ENCODE results near the gene NR2C1. TPM values are rescaled to one million over a fixed set of nuclear protein-coding genes. Genes with fewer than 3 reads are reported as not detected.

NR2C1 gene
- total and polyA plus RNA-seq, 9 of the 15 experiments (the other 6 are each of a cell fraction or from before 2014, with no cell fraction given): 8.5 to 42.4 (median 35.6) TPM

GRCh38 chr12:94988471-94988870 is 84.9 kb downstream of the NR2C1 start:
- H4K20me1 ChIP-seq (replicated peaks; ENCODE audit: control insufficient read depth, insufficient read depth, low read length): no peaks in the 10 kb centered on the region
- H3K27ac ChIP-seq (ENCODE audit: extremely low read depth, low read depth, low read length): no peak overlapping the region
- H2AFZ ChIP-seq (ENCODE audit: low read depth, low read length): no peak overlapping the region
- BruUV-seq (replicated peaks): no TSS peak
- H3K79me2 ChIP-seq (ENCODE audit: control insufficient read depth, insufficient read depth, low read length): peaks cover 3% of the 10 kb centered on the region; the same call in 1 of the 3 replicates
- no peak overlapping the region for H3K4me3 ChIP-seq
- intact Hi-C loops (cut with micrococcal nuclease): no loop called here
- no peak for FAIRE-seq
- H3K9me3 ChIP-seq (replicated peaks; ENCODE audit: control insufficient read depth, insufficient read depth, low read depth, low read length): no peaks in the 10 kb centered on the region
- 53% methylated on average over 6 of the region's 6 CpGs for WGBS (ENCODE audit: insufficient coverage, low coverage, missing lambda C conversion rate)
- DNase-seq (ENCODE audit: extremely low read depth in 1 of 4, low spot score in 3 of 4): no peak
- H3K4me2 ChIP-seq (ENCODE audit: insufficient read depth, low read length): no peak overlapping the region
- H3K36me3 ChIP-seq (ENCODE audit: control insufficient read depth, insufficient read depth, low read length): peaks cover 38% of the 10 kb centered on the region; the same call in 2 of the 3 replicates
- H3K4me1 ChIP-seq (replicated peaks in 1 of 2; ENCODE audit: control insufficient read depth in 2 of 2, insufficient read depth in 2 of 2, low read length in 2 of 2): no peaks in the 10 kb centered on the region
- no peak overlapping the region for H3K9ac ChIP-seq (ENCODE audit: insufficient read depth in 1 of 2, low read depth in 2 of 2, low read length in 2 of 2)
- in situ Hi-C loops (cut with MboI): no loop called here
- H3K9me1 ChIP-seq (ENCODE audit: control insufficient read depth, insufficient read depth, low read length): no peaks in the 10 kb centered on the region
- CTCF ChIA-PET (ENCODE audit: low intra/inter-chr PET ratio): no interaction called here
- POLR2A ChIA-PET: interaction anchor here (0.6 kb wide), 1 partner anchor 34 kb away, joined by 3 read pairs; no protein-coding TSS in a partner anchor
- ATAC-seq: peak; percentile 35; the same call in 1 of the 3 replicates
- no peaks in the 10 kb centered on the region for H3K27me3 ChIP-seq (ENCODE audit: control insufficient read depth in 2 of 2, insufficient read depth in 2 of 2, low read length in 2 of 2)
- TF ChIP-seq, protein P1, sequence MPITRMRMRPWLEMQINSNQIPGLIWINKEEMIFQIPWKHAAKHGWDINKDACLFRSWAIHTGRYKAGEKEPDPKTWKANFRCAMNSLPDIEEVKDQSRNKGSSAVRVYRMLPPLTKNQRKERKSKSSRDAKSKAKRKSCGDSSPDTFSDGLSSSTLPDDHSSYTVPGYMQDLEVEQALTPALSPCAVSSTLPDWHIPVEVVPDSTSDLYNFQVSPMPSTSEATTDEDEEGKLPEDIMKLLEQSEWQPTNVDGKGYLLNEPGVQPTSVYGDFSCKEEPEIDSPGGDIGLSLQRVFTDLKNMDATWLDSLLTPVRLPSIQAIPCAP (CRISPR knock-in tag; IDR thresholded peaks at IDR 0.05; ENCODE audit: borderline replicate concordance): no peak
- TF ChIP-seq STAG1 (CRISPR knock-in tag; IDR thresholded peaks at IDR 0.05; ENCODE audit: borderline replicate concordance): no peak
- TF ChIP-seq CCAR2 (IDR thresholded peaks at IDR 0.05; ENCODE audit: low read depth, low read length): no peak
- TF ChIP-seq PTTG1 (tag; IDR thresholded peaks at IDR 0.05; ENCODE audit: low read depth): no peak
- no peak for TF ChIP-seq SMAD1 (IDR thresholded peaks at IDR 0.05; ENCODE audit: low read depth, low read length, partially characterized antibody)
- no peak for TF ChIP-seq ZBTB1 (CRISPR knock-in tag; IDR thresholded peaks at IDR 0.05; ENCODE audit: borderline replicate concordance, low read depth)
- no peak for TF ChIP-seq TCF7L2 (IDR thresholded peaks at IDR 0.05; ENCODE audit: low read depth, low read length)
- TF ChIP-seq THRA (IDR thresholded peaks at IDR 0.05): no peak
- no peak for TF ChIP-seq TCF3 (CRISPR knock-in tag; IDR thresholded peaks at IDR 0.05)
- TF ChIP-seq CHD4 (IDR thresholded peaks at IDR 0.05; ENCODE audit: insufficient read depth, insufficient replicate concordance, low read depth, low read length, poor library complexity, severe bottlenecking): no peak
- TF ChIP-seq EZH2 (IDR thresholded peaks at IDR 0.05; ENCODE audit: borderline replicate concordance, low read depth, low read length): no peak
- no peak for TF ChIP-seq ZNF431 (CRISPR knock-in tag; IDR thresholded peaks at IDR 0.05)
- TF ChIP-seq NBN (IDR thresholded peaks at IDR 0.05; ENCODE audit: low read depth): no peak
- TF ChIP-seq ERF (CRISPR knock-in tag; IDR thresholded peaks at IDR 0.05): no peak
- TF ChIP-seq U2AF1 (optimal IDR thresholded peaks at IDR 0.05; ENCODE audit: low read depth, low read length): no peak
- TF ChIP-seq MCM7 (IDR thresholded peaks at IDR 0.05): no peak
- TF ChIP-seq, protein P2, sequence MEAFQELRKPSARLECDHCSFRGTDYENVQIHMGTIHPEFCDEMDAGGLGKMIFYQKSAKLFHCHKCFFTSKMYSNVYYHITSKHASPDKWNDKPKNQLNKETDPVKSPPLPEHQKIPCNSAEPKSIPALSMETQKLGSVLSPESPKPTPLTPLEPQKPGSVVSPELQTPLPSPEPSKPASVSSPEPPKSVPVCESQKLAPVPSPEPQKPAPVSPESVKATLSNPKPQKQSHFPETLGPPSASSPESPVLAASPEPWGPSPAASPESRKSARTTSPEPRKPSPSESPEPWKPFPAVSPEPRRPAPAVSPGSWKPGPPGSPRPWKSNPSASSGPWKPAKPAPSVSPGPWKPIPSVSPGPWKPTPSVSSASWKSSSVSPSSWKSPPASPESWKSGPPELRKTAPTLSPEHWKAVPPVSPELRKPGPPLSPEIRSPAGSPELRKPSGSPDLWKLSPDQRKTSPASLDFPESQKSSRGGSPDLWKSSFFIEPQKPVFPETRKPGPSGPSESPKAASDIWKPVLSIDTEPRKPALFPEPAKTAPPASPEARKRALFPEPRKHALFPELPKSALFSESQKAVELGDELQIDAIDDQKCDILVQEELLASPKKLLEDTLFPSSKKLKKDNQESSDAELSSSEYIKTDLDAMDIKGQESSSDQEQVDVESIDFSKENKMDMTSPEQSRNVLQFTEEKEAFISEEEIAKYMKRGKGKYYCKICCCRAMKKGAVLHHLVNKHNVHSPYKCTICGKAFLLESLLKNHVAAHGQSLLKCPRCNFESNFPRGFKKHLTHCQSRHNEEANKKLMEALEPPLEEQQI (IDR thresholded peaks at IDR 0.05): no peak

Data from K562 (cell line).